ENCODE results near the gene NPAT.

NPAT gene

DNA sequence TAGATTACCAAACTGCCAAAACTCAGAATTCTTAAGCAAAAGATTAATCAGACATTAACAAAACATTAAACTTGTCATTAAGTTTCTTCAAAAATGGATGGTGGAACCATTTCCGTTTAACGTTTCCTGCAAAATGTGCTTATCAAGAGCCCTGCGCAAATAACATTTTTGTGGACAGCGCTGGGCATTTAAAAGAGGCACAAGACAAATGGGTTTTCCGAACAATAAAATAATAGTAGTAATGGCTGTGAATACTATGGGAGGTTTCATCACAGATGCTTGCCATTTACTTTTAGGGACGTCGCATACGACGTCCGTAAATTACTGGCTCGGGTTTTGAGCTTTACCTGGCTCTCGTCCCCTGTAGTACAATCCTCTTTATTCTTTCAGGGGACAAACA lies 1.1 kb downstream of the NPAT start:
- in situ Hi-C loops (cut with HindIII; ENCODE audit: low sequenced_read_pairs) = no loop called here
- H3K4me3 ChIP-seq (ENCODE audit: low read depth, low read length) = peak overlapping the region; percentile 75
- TF ChIP-seq, protein P1, sequence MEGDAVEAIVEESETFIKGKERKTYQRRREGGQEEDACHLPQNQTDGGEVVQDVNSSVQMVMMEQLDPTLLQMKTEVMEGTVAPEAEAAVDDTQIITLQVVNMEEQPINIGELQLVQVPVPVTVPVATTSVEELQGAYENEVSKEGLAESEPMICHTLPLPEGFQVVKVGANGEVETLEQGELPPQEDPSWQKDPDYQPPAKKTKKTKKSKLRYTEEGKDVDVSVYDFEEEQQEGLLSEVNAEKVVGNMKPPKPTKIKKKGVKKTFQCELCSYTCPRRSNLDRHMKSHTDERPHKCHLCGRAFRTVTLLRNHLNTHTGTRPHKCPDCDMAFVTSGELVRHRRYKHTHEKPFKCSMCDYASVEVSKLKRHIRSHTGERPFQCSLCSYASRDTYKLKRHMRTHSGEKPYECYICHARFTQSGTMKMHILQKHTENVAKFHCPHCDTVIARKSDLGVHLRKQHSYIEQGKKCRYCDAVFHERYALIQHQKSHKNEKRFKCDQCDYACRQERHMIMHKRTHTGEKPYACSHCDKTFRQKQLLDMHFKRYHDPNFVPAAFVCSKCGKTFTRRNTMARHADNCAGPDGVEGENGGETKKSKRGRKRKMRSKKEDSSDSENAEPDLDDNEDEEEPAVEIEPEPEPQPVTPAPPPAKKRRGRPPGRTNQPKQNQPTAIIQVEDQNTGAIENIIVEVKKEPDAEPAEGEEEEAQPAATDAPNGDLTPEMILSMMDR (IDR thresholded peaks at IDR 0.05; ENCODE audit: low read depth, low read length) = no peak
- DNase-seq (ENCODE audit: low read depth, low spot score) = peak; percentile 35

DNA sequence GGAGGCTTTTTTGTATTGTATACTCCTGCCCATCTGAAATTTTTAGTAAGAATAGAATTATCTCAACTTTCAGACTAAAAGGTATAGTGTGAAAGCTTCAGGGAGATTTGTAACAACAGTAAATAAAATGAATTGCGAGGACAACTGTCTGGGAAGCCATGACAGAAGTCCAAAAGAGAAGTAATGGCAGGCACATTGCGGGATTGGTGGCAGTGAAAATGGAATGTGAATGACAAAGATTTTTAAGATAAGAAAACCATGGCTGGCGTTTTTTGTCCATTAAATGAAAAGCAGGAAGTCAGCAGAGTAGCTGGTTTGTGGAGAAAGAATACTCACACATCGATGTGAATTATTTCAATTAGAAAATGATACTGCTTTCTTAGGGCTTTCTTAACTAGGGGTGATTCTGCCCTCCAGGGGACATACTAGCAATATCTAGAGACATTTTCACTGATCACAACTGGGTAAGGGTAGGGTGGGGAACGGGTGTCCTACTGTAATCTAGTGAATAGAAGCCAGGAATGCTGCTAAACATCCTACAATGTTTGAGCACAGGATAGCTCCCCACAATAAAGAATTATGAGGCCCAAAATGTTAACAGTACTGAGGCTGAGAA lies 1.6 kb downstream of the NPAT start:
- in situ Hi-C loops (cut with HindIII; ENCODE audit: low sequenced_read_pairs) = no loop called here
- TF ChIP-seq, protein P1 (IDR thresholded peaks at IDR 0.05; ENCODE audit: low read depth, low read length) = no peak
- no peak for DNase-seq (ENCODE audit: low read depth, low spot score)

DNA sequence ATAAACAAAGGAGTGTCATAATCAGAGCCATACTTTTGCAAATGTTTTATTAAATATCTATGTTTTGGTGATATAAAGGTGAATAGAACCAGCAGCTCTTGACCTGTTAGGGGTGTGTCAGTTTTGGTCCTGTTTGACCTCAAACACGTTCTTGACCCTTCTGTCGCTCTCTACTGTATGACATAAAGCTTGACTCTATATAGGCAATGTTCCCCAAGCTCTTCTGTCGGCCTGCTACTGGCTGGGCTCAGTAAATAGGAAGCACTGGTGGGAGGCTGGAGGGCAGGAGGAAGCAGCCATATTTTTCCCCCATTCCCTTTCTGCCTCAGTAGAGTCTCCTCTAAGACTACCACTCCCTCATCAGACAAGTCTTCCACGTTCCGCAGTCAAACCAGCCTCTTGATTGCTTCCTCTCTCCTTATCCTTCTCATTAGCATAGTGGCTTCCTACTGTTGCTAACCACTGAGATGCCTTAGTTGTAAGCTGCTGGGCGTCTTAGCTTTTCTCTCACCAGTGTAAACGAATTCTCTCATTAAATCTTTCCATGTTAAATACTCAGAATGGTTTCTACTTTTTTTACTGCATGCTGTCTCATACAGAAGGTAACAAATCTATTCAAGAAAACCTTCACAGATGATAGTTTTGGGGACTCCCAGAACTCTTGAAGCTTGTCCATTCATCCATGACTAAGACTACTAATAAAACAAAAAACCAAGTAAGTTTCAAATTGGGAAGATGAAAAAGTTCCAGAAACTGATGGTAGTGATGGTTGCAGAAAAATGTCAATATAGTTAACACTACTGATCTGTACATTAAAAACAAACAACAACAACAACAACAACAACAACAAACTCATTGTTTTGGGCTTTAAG lies 3.3 kb downstream of the NPAT start:
- no peak overlapping the region for H3K4me3 ChIP-seq (ENCODE audit: low read depth, low read length)
- in situ Hi-C loops (cut with HindIII; ENCODE audit: low sequenced_read_pairs) = no loop called here
- no peak for DNase-seq (ENCODE audit: low read depth, low spot score)
- TF ChIP-seq, protein P1 (IDR thresholded peaks at IDR 0.05; ENCODE audit: low read depth, low read length) = no peak

More for the DNA sequence above, 1.6 kb downstream of the NPAT start:
- H3K4me3 ChIP-seq (ENCODE audit: low read depth, low read length) = peak overlapping the region; percentile 75

DNA sequence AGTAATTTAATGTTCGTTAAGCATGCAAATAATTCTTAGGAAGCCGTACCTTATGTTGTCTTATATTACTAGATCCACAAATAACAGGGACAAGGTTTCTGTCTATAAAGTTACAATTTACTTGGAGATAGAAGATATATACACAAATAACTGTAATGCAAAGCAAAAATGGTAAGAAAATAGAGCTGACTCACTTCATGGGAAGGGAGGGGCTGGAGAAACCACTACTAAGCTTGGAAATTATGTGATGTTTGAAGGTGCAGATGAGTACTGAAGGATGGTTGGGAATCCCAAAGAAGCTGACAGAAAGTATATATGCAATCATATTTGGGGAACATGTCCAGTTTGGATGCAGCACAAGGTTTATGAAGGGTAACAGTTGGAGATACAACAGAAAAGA lies 4.0 kb downstream of the NPAT start:
- H3K4me3 ChIP-seq (ENCODE audit: low read depth, low read length) = no peak overlapping the region
- peak; percentile 16 for DNase-seq (ENCODE audit: low read depth, low spot score)
- TF ChIP-seq, protein P1 (IDR thresholded peaks at IDR 0.05; ENCODE audit: low read depth, low read length) = no peak
- in situ Hi-C loops (cut with HindIII; ENCODE audit: low sequenced_read_pairs) = no loop called here

DNA sequence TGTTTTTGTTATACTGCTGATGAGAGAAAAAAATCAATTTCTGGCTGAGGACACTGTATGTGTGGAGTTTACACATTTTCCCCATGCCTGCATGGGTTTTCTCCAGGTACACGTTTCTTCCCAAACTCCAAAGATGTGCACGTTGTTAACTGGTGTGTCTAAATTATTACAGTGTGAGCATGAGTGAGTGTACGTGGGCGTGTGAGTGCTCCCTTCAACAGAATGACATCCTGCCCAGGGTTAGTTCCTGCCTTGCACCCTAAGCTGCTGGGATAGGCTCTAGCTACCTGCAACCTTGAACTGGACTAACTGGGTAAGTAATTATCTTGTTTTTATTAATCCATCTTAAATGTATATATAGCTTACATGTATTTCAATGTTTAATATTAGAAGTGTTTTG lies 5.5 kb downstream of the NPAT start:
- TF ChIP-seq, protein P1 (IDR thresholded peaks at IDR 0.05; ENCODE audit: low read depth, low read length) = no peak
- in situ Hi-C loops (cut with HindIII; ENCODE audit: low sequenced_read_pairs) = no loop called here
- H3K4me3 ChIP-seq (ENCODE audit: low read depth, low read length) = no peak overlapping the region
- no peak for DNase-seq (ENCODE audit: low read depth, low spot score)

DNA sequence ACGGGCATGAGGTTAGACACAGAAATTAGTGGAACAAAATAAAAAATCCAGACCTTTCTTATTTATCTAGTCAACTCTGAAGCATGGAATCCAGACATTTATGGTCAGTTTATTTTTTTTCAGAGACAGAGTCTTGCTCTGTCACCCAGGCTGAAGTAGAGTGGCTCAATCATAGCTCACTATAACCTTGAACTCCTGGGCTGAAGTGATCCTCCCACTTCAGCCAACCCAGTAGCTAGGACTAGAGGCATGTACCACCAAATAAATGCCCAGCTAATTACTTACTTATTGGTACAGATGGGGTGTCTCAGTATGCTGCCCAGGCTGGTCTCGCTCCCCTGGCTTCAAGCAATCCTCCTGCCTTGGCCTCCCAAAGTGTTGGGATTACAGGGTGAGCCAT lies 8.7 kb downstream of the NPAT start:
- in situ Hi-C loops (cut with HindIII; ENCODE audit: low sequenced_read_pairs) = no loop called here
- DNase-seq (ENCODE audit: low read depth, low spot score) = no peak
- H3K4me3 ChIP-seq (ENCODE audit: low read depth, low read length) = no peak overlapping the region
- TF ChIP-seq, protein P1 (IDR thresholded peaks at IDR 0.05; ENCODE audit: low read depth, low read length) = no peak

Measured in astrocyte of the spinal cord (primary cell).